IMR-90 (cell line): Measurements from ENCODE around the gene BAIAP2L1. TPM values are rescaled to one million over a fixed set of nuclear protein-coding genes. Genes with fewer than 3 reads are reported as not detected.

ENCODE experiments used
- ATAC-seq: fragments of 200-7000 bp; cut with Tn5 transposase; 2 replicates; pipeline ENCODE4 v1.9.1; 2020; ENCODE audit warnings: low read depth, mild to moderate bottlenecking, moderate library complexity
- BruUV-seq: library from RNA; stranded (reverse); fragments of 400-500 nt; replicated peaks from 2 replicates; lab custom pipeline; 2021; lab: Mats Ljungman, UMichigan
- CTCF ChIA-PET: fragments of 300-600 bp; formaldehyde crosslinking; extraction: SDS; loops from one replicate; lab custom pipeline; 2021; ENCODE audit warnings: antibody characterized with exemption; lab: Yijun Ruan, JAX
- POLR2A ChIA-PET: fragments of 300-600 bp; sonication (Branson Sonifier 250); formaldehyde crosslinking; loops from one replicate; lab custom pipeline; 2022; ENCODE audit warnings: antibody characterized with exemption; ENCODE audit not compliant: unreplicated experiment; lab: Charles Lee
- DNase-seq: peaks from one replicate; pipeline ENCODE4 v3.0.0; 2013
- H2AFZ ChIP-seq: replicated peaks from 2 replicates; pipeline ENCODE3; 2013; ENCODE audit warnings: low read length, mild to moderate bottlenecking; ENCODE audit not compliant: poor library complexity
- H2AK5ac ChIP-seq: 2 replicates; pipeline ENCODE4 v1.6.1; 2013; ENCODE audit warnings: low read depth, low read length, inconsistent platforms
- H2AK9ac ChIP-seq: replicated peaks from 2 replicates; pipeline ENCODE3; 2013; ENCODE audit warnings: mild to moderate bottlenecking, low read depth, low read length, moderate library complexity; ENCODE audit not compliant: poor library complexity
- H2BK120ac ChIP-seq: 2 replicates; pipeline ENCODE4 v1.6.1; 2013; ENCODE audit warnings: low read depth, low read length, inconsistent platforms
- H2BK15ac ChIP-seq: 3 replicates; pipeline ENCODE4 v1.6.1; 2013; ENCODE audit warnings: low read depth, low read length, inconsistent platforms
- H2BK20ac ChIP-seq: 2 replicates; pipeline ENCODE4 v1.6.1; 2013; ENCODE audit warnings: low read depth, mild to moderate bottlenecking, inconsistent platforms, low read length, moderate library complexity
- H2BK5ac ChIP-seq: 2 replicates; pipeline ENCODE4 v1.6.1; 2013; ENCODE audit warnings: mild to moderate bottlenecking, low read depth, low read length, inconsistent platforms; ENCODE audit not compliant: poor library complexity, severe bottlenecking
- H3K14ac ChIP-seq: replicated peaks from 2 replicates; pipeline ENCODE4 v1.6.1; 2013; ENCODE audit warnings: low read depth, low read length, inconsistent platforms
- H3K18ac ChIP-seq: 2 replicates; pipeline ENCODE4 v1.6.1; 2013; ENCODE audit warnings: low read depth, low read length, control low read depth
- H3K23ac ChIP-seq: 2 replicates; pipeline ENCODE4 v1.6.1; 2013; ENCODE audit warnings: low read depth, low read length, inconsistent platforms
- H3K27ac ChIP-seq: 2 replicates; pipeline ENCODE4 v1.5.1; 2013; ENCODE audit warnings: mild to moderate bottlenecking, control low read depth, low read length; ENCODE audit not compliant: insufficient read depth
- H3K27me3 ChIP-seq: 2 replicates; pipeline ENCODE4 v1.6.1; 2013; ENCODE audit warnings: low read length; ENCODE audit not compliant: control insufficient read depth, insufficient read depth
- H3K36me3 ChIP-seq: 2 replicates; pipeline ENCODE4 v1.6.1; 2013; ENCODE audit warnings: low read length, mixed read lengths; ENCODE audit not compliant: control insufficient read depth, insufficient read depth
- H3K4ac ChIP-seq: 2 replicates; pipeline ENCODE4 v1.6.1; 2013; ENCODE audit warnings: low read depth, low read length, inconsistent platforms
- H3K4me1 ChIP-seq: 2 replicates; pipeline ENCODE4 v1.6.1; 2013; ENCODE audit warnings: low read length, mixed read lengths; ENCODE audit not compliant: control insufficient read depth, insufficient read depth
- H3K4me2 ChIP-seq: 2 replicates; pipeline ENCODE4 v1.6.1; 2013; ENCODE audit warnings: low read depth, mild to moderate bottlenecking, control low read depth, low read length, moderate library complexity
- H3K4me3 ChIP-seq: 2 replicates; pipeline ENCODE4 v1.5.1; 2013; ENCODE audit warnings: low read depth, mild to moderate bottlenecking, control low read depth, low read length, moderate library complexity; ENCODE audit not compliant: insufficient read depth
- H3K56ac ChIP-seq: 2 replicates; pipeline ENCODE4 v1.6.1; 2013; ENCODE audit warnings: low read length, inconsistent platforms; ENCODE audit not compliant: insufficient read depth; ENCODE audit errors: extremely low read depth
- H3K79me1 ChIP-seq, 2 experiments: 2 replicates each; pipeline ENCODE4 v1.6.1; 2013; ENCODE audit warnings: low read length in 2 of 2, inconsistent platforms in 1 of 2, low read depth in 1 of 2
- H3K9ac ChIP-seq: 2 replicates; pipeline ENCODE4 v1.6.1; 2013; ENCODE audit warnings: low read depth, low read length, control low read depth
- H3K9me1 ChIP-seq: 2 replicates; pipeline ENCODE4 v1.6.1; 2013; ENCODE audit warnings: low read length, inconsistent platforms; ENCODE audit not compliant: insufficient read depth
- H3K9me3 ChIP-seq: 2 replicates; pipeline ENCODE4 v1.6.1; 2013; ENCODE audit warnings: low read length; ENCODE audit not compliant: control insufficient read depth, insufficient read depth
- H4K20me1 ChIP-seq: 2 replicates; pipeline ENCODE4 v1.6.1; 2013; ENCODE audit warnings: low read length, inconsistent platforms; ENCODE audit not compliant: insufficient read depth
- H4K5ac ChIP-seq: 2 replicates; pipeline ENCODE4 v1.6.1; 2013; ENCODE audit warnings: mild to moderate bottlenecking, low read depth, low read length, control low read depth
- H4K8ac ChIP-seq, 2 experiments: 2 replicates each; pipeline ENCODE4 v1.6.1; 2013; ENCODE audit warnings: low read depth in 2 of 2, low read length in 2 of 2, control low read depth in 1 of 2, inconsistent platforms in 1 of 2
- H4K91ac ChIP-seq: 2 replicates; pipeline ENCODE4 v1.6.1; 2013; ENCODE audit warnings: low read depth, low read length, inconsistent platforms; ENCODE audit not compliant: insufficient read depth
- BHLHE40 ChIP-seq: fragments of 150-350 bp; IDR thresholded peaks from 2 replicates; pipeline ENCODE4 v1.6.1; 2016; ENCODE audit warnings: mild to moderate bottlenecking, low read depth, low read length
- CEBPB ChIP-seq: IDR thresholded peaks from 2 replicates; pipeline ENCODE4 v1.6.1; 2012; ENCODE audit warnings: low read depth, low read length, improper control_type of control experiment
- MAZ ChIP-seq: IDR thresholded peaks from 2 replicates; pipeline ENCODE4 v1.6.1; 2012; ENCODE audit warnings: low read depth, mild to moderate bottlenecking, low read length, improper control_type of control experiment, moderate library complexity, borderline replicate concordance
- POLR2A ChIP-seq: IDR thresholded peaks from 2 replicates; pipeline ENCODE4 v1.6.1; 2012; ENCODE audit warnings: mild to moderate bottlenecking, low read depth, low read length
- RAD21 ChIP-seq: IDR thresholded peaks from 2 replicates; pipeline ENCODE4 v1.6.1; 2012; ENCODE audit warnings: low read length, improper control_type of control experiment
- WGBS, 2 experiments: methylation state at CpG; one replicate each; pipeline versions ENCODE4 v1.1.5 to v1.1.7; 2013; ENCODE audit warnings: missing lambda C conversion rate in 2 of 2; ENCODE audit not compliant: insufficient read length in 1 of 2; ENCODE audit errors: extremely low coverage in 2 of 2; 5-methylcytosine and 5-hydroxymethylcytosine counted together
- dilution Hi-C: fragments of 300-500 bp; cut with HindIII; formaldehyde crosslinking; loops from one replicate; pipeline ENCODE4 v1.14.3; 2018; ENCODE audit warnings: low sequenced_read_pairs; ENCODE audit not compliant: unreplicated experiment
- in situ Hi-C: fragments of 300-500 bp; cut with MboI; formaldehyde crosslinking; loops from 3 replicates; pipeline ENCODE4 v1.14.3; 2019; ENCODE audit warnings: low sequenced_read_pairs, inconsistent platforms, mixed read lengths
- intact Hi-C: fragments of 100-400 bp; cut with micrococcal nuclease; formaldehyde crosslinking; loops from 2 replicates; pipeline ENCODE4 v1.10.0; 2022
- polyA plus RNA-seq, 3 experiments: library from polyadenylated mRNA; depleted of rRNA; stranded (reverse); fragments of >200 nt; gene quantifications; 2 replicates each; pipeline ENCODE4 v1.2.3, GENCODE V29; 2012; ENCODE audit warnings: low replicate concordance in 1 of 3
- total RNA-seq: library from RNA; depleted of rRNA; stranded (reverse); fragments of >200 nt; gene quantifications from 2 replicates; pipeline ENCODE4 v1.2.3, GENCODE V29; 2012
- TF ChIP-seq, protein P1 (sequence below): fragments of 150-350 bp; IDR thresholded peaks from 2 replicates; pipeline ENCODE4 v1.6.1; 2017; ENCODE audit warnings: mild to moderate bottlenecking, antibody characterized with exemption, low read length, low read depth

Gene BAIAP2L1
- total and polyA plus RNA-seq, 2 of the 4 experiments (the other 2 are of a cell fraction), result 2.2 to 6.0 TPM

DNA sequence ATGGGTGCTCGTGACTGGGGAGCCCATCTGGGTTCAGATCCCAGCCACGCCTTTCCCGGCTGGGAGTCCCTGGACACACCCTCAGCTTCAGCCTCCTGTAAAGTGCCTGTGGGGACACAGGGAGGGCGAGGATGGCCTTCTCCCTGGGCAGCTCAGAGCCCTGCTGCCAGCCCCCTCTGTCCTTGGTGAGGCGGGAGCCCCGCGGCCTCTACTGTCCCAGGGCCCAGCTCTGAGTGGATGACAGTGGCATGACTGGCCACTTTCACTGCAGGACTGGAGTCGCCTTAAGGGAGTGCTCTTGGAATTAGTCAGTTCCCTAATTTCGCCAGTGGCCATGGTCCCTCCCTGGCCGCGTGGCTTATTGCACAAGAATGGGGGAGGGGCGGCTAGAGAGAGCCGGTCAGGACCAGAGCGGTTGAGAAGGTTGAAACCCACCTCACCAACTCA, 114.8 kb downstream of the BAIAP2L1 start:
- in situ Hi-C loops (no loop called here), intact Hi-C loops (no loop called here), dilution Hi-C loops (no loop called here)
- no TSS peak for BruUV-seq
- Histone ChIP-seq H3K4me2 (peak overlapping the region; percentile 97), H2BK120ac (peak overlapping the region; percentile 92), H3K4ac (peak overlapping the region; percentile 96), H3K4me3 (no peak overlapping the region), H3K4me1 (peaks cover 37% of the 10 kb centered on the region), H3K18ac (0 out of 2 replicates have a peak overlapping the region, but pooled peaks have one; percentile 9), H3K9ac (peak overlapping the region; percentile 54), H4K5ac (peak overlapping the region; percentile 15; the same call in 1 of the 2 replicates), H2BK20ac (peak overlapping the region; percentile 79), H3K9me1 (peaks cover 21% of the 10 kb centered on the region), H3K27ac (peak overlapping the region; percentile 91), H4K91ac (peak overlapping the region; percentile 97), H2BK15ac (peak overlapping the region; percentile 91; the same call in 2 of the 3 replicates), H3K9me3 (no peaks in the 10 kb centered on the region), H3K23ac (peak overlapping the region; percentile 79), H3K36me3 (peaks cover 40% of the 10 kb centered on the region), H2AK9ac (peak overlapping the region; percentile 99), H4K20me1 (peaks cover 78% of the 10 kb centered on the region), H2BK5ac (peak overlapping the region; percentile 94), H4K8ac (peak overlapping the region; percentile 94 to 95), H3K27me3 (no peaks in the 10 kb centered on the region), H2AK5ac (peak overlapping the region; percentile 46), H3K14ac (peak overlapping the region; percentile 89), H3K79me1 (peaks cover 15 to 73% of the 10 kb centered on the region in 2 experiments; a peak in 3 of 4 replicates), H3K56ac (peak overlapping the region; percentile 65), H2AFZ (peak overlapping the region; percentile 76)
- CTCF ChIA-PET, result no interaction called here
- ATAC-seq (peak; percentile 3), DNase-seq (peak; percentile 55)
- POLR2A ChIA-PET, result no interaction called here
- 0 out of 2 replicates have a peak, but pooled peaks have one; percentile 24 for TF ChIP-seq BHLHE40
- 0 out of 2 replicates have a peak, but pooled peaks have one; percentile 21 for TF ChIP-seq MAZ
- TF ChIP-seq CEBPB, result peak; percentile 98
- TF ChIP-seq RAD21, result no peak
- TF ChIP-seq, protein P1, sequence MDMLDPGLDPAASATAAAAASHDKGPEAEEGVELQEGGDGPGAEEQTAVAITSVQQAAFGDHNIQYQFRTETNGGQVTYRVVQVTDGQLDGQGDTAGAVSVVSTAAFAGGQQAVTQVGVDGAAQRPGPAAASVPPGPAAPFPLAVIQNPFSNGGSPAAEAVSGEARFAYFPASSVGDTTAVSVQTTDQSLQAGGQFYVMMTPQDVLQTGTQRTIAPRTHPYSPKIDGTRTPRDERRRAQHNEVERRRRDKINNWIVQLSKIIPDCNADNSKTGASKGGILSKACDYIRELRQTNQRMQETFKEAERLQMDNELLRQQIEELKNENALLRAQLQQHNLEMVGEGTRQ, result peak; percentile 20; the same call in 1 of the 2 replicates
- TF ChIP-seq POLR2A, result no peak; the same call in 1 of the 2 replicates
- 87% methylated on average over 3 of the region's 14 CpGs; no CpG with 5 or more reads in 1 of the 2 experiments for WGBS, 2 experiments
